ENCODE measurements around the gene PABPN1L. TPM values are rescaled to one million over a fixed set of nuclear protein-coding genes. Genes with fewer than 3 reads are reported as not detected.

The PABPN1L gene
- total and polyA plus RNA-seq, 2 donors from 2014 or later, result not detected

- H3K27ac ChIP-seq (ENCODE audit: low read depth in 2 of 2, low read length in 2 of 2), result no peak overlapping the region
- no peak for TF ChIP-seq CTCF (IDR thresholded peaks at IDR 0.05; ENCODE audit: borderline replicate concordance, extremely low read depth, insufficient read depth)
- FAIRE-seq, result no peak
- no peaks in the 10 kb centered on the region for H3K9me3 ChIP-seq (ENCODE audit: control insufficient read depth in 2 of 3, insufficient read depth in 1 of 3, low read length in 3 of 3)
- no peaks in the 10 kb centered on the region for H3K27me3 ChIP-seq (ENCODE audit: control insufficient read depth, insufficient read depth, low read length)
- H3K9ac ChIP-seq (ENCODE audit: low read length in 3 of 3), result no peak overlapping the region
- no peak overlapping the region for H3K4me3 ChIP-seq (ENCODE audit: low read length in 3 of 3)
- intact Hi-C loops (cut with DNase I), result no loop called here
- no peak for DNase-seq
- no peaks in the 10 kb centered on the region for H3K36me3 ChIP-seq (ENCODE audit: control insufficient read depth in 2 of 3, insufficient read depth in 3 of 3, low read length in 3 of 3)
- no peaks in the 10 kb centered on the region for H3K4me1 ChIP-seq (ENCODE audit: control insufficient read depth in 2 of 3, insufficient read depth in 2 of 3, low read depth in 1 of 3, low read length in 3 of 3)
Measured at GRCh38 chr16:88908307-88908706, 41.8 kb upstream of the PABPN1L start.

- no peak overlapping the region for H3K4me3 ChIP-seq (ENCODE audit: low read length in 3 of 3)
Measured at GRCh38 chr16:88907768-88908167, 41.3 kb upstream of the PABPN1L start.

GRCh38 chr16:88906535-88907105 is 40.2 kb upstream of the PABPN1L start:
- H3K36me3 ChIP-seq (ENCODE audit: control insufficient read depth in 2 of 3, insufficient read depth in 3 of 3, low read length in 3 of 3), result no peaks in the 10 kb centered on the region
- DNase-seq (no peak), FAIRE-seq (no peak)
- no peak overlapping the region for H3K27ac ChIP-seq (ENCODE audit: low read depth in 2 of 2, low read length in 2 of 2)
- no peaks in the 10 kb centered on the region for H3K27me3 ChIP-seq (ENCODE audit: control insufficient read depth, insufficient read depth, low read length)
- H3K9me3 ChIP-seq (ENCODE audit: control insufficient read depth in 2 of 3, insufficient read depth in 1 of 3, low read length in 3 of 3), result no peaks in the 10 kb centered on the region
- TF ChIP-seq CTCF (IDR thresholded peaks at IDR 0.05; ENCODE audit: borderline replicate concordance, extremely low read depth, insufficient read depth), result no peak
- H3K9ac ChIP-seq (ENCODE audit: low read length in 3 of 3), result no peak overlapping the region
- H3K4me3 ChIP-seq (ENCODE audit: low read length in 3 of 3), result no peak overlapping the region
- no peaks in the 10 kb centered on the region for H3K4me1 ChIP-seq (ENCODE audit: control insufficient read depth in 2 of 3, insufficient read depth in 2 of 3, low read depth in 1 of 3, low read length in 3 of 3)
- intact Hi-C loops (cut with DNase I), result no loop called here

More at GRCh38 chr16:88907768-88908167, 41.3 kb upstream of the PABPN1L start:
- intact Hi-C loops (cut with DNase I), result no loop called here
- no peak for TF ChIP-seq CTCF (IDR thresholded peaks at IDR 0.05; ENCODE audit: borderline replicate concordance, extremely low read depth, insufficient read depth)
- DNase-seq (no peak), FAIRE-seq (no peak)
- no peaks in the 10 kb centered on the region for H3K27me3 ChIP-seq (ENCODE audit: control insufficient read depth, insufficient read depth, low read length)
- no peak overlapping the region for H3K27ac ChIP-seq (ENCODE audit: low read depth in 2 of 2, low read length in 2 of 2)
- no peaks in the 10 kb centered on the region for H3K4me1 ChIP-seq (ENCODE audit: control insufficient read depth in 2 of 3, insufficient read depth in 2 of 3, low read depth in 1 of 3, low read length in 3 of 3)
- no peak overlapping the region for H3K9ac ChIP-seq (ENCODE audit: low read length in 3 of 3)
- no peaks in the 10 kb centered on the region for H3K36me3 ChIP-seq (ENCODE audit: control insufficient read depth in 2 of 3, insufficient read depth in 3 of 3, low read length in 3 of 3)
- H3K9me3 ChIP-seq (ENCODE audit: control insufficient read depth in 2 of 3, insufficient read depth in 1 of 3, low read length in 3 of 3), result no peaks in the 10 kb centered on the region

- Histone ChIP-seq H3K27ac (ENCODE audit: low read depth in 2 of 2, low read length in 2 of 2) (no peak overlapping the region), H3K27me3 (ENCODE audit: control insufficient read depth, insufficient read depth, low read length) (no peaks in the 10 kb centered on the region), H3K9me3 (ENCODE audit: control insufficient read depth in 2 of 3, insufficient read depth in 1 of 3, low read length in 3 of 3) (no peaks in the 10 kb centered on the region), H3K9ac (ENCODE audit: low read length in 3 of 3) (no peak overlapping the region), H3K4me3 (ENCODE audit: low read length in 3 of 3) (no peak overlapping the region), H3K4me1 (ENCODE audit: control insufficient read depth in 2 of 3, insufficient read depth in 2 of 3, low read depth in 1 of 3, low read length in 3 of 3) (no peaks in the 10 kb centered on the region), H3K36me3 (ENCODE audit: control insufficient read depth in 2 of 3, insufficient read depth in 3 of 3, low read length in 3 of 3) (no peaks in the 10 kb centered on the region)
- no peak for FAIRE-seq
- DNase-seq, result no peak
- no peak for TF ChIP-seq CTCF (IDR thresholded peaks at IDR 0.05; ENCODE audit: borderline replicate concordance, extremely low read depth, insufficient read depth)
- intact Hi-C loops (cut with DNase I), result no loop called here
Measured at GRCh38 chr16:88906020-88906419, 39.6 kb upstream of the PABPN1L start.
